Embryonic facial prominence (tissue), 1 donor: Measurements from ENCODE around the gene IKZF3.
"Not testable (repeated sequence)": the region's sequence is repeated elsewhere in the genome, so short reads cannot be mapped to it uniquely, and the experiment has no call there.

Experiments used
- DNase-seq: peaks from one replicate; pipeline ENCODE4 v3.0.0-alpha.2; 2016; ENCODE audit errors: extremely low spot score

The IKZF3 gene

GRCh38 chr17:39863918-39864746 is at the start of gene IKZF3:
Gene IKZF3, minus strand, starts transcription at chr17:39864312. Its CDS starts 186 bp downstream, at chr17:39864126.
- DNase-seq: no peak

- DNase-seq: no peak
Observed at GRCh38 chr17:39908789-39909352, 44.8 kb upstream of the IKZF3 start.

- no peak for DNase-seq
Observed at GRCh38 chr17:39904990-39905288, 40.8 kb upstream of the IKZF3 start.

- DNase-seq: no peak
Observed at GRCh38 chr17:39903158-39903884, 39.2 kb upstream of the IKZF3 start.

- not testable (repeated sequence) for DNase-seq
Observed at GRCh38 chr17:39902027-39902426, 37.9 kb upstream of the IKZF3 start.

GRCh38 chr17:39899215-39899614 is 35.1 kb upstream of the IKZF3 start:
- DNase-seq: no peak

- no peak for DNase-seq
Observed at GRCh38 chr17:39898088-39898487, 34.0 kb upstream of the IKZF3 start.

- DNase-seq: no peak
Observed at GRCh38 chr17:39894681-39895376, 30.7 kb upstream of the IKZF3 start.

GRCh38 chr17:39889200-39889599 is 25.1 kb upstream of the IKZF3 start:
- no peak for DNase-seq

- no peak for DNase-seq
Observed at GRCh38 chr17:39887078-39887477, 23.0 kb upstream of the IKZF3 start.

- not testable (repeated sequence) for DNase-seq
Observed at GRCh38 chr17:39886102-39886501, 22.0 kb upstream of the IKZF3 start.

- DNase-seq: no peak
Observed at GRCh38 chr17:39872751-39873150, 8.6 kb upstream of the IKZF3 start.

- no peak for DNase-seq
Observed at GRCh38 chr17:39871801-39872200, 7.7 kb upstream of the IKZF3 start.

- DNase-seq: no peak
Observed at GRCh38 chr17:39870776-39871175, 6.7 kb upstream of the IKZF3 start.

GRCh38 chr17:39868554-39868942 is 4.4 kb upstream of the IKZF3 start:
- DNase-seq: no peak

GRCh38 chr17:39867880-39868553 is 3.9 kb upstream of the IKZF3 start, which contains the start of gene ZPBP2:
Gene ZPBP2, plus strand, starts transcription at chr17:39868202. Its CDS starts 153 bp downstream, at chr17:39868355.
- no peak for DNase-seq

- DNase-seq: no peak
Observed at GRCh38 chr17:39867084-39867879, 3.2 kb upstream of the IKZF3 start.

GRCh38 chr17:39866013-39866730 is 2.1 kb upstream of the IKZF3 start:
- no peak for DNase-seq

- no peak for DNase-seq
Observed at GRCh38 chr17:39863244-39863917, 731 bp downstream of the IKZF3 start.

GRCh38 chr17:39861235-39861634 is 2.9 kb downstream of the IKZF3 start:
- no peak for DNase-seq
